ENCODE measurements around the gene PKNOX2.

Gene PKNOX2

DNA sequence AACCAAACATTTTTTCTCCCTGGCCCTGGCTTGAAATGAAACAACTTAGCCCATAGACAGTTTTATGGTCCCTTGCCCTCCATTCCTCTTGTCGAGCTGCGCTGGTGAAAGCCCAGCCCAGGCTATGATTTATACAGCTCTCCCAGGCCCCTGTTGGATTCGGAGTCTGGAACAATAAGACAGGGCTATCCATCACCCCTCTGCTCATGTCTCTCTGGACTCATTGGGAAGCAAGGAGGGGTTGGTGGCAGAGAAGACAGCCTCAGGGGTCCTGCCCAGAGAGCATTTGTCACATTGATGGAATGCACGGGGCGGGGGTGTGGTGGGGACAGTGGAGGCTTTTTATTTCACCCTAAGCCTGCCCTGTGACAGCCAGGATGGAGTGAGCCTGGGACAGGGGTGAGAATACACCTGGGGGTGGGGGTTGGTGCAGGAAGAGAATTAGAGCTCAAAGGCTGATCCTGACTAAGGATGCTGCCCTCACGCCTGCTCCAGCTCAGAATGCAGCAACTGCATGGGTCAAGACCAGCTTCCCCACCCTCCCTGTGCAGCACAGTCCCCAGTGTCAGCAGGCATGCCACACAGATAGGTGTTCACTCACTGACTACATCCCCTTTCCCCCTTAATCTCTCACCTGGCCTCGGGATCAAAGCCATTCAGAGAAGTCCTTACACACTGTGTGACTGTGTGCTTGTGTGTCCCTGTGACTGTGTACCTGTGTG is 10.0 kb upstream of the PKNOX2 start:
- in situ Hi-C loops (cut with HindIII; ENCODE audit: low sequenced_read_pairs), result no loop called here

DNA sequence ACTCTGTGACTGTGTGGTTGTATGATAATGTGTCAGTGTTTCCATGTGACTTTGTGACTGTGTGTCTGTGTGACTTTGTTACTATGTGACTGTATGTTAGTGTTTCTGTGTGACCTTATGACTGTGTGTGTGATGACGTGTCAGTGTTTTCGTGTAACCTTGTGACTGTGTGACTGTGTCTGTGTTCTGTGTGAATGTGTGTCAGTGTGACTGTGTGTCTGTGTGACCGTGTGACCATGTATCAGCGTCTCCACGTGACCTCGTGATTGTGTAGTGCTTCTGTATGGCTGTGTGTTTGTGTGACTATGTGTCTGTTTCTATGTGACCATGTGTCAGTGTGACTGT is 9.5 kb upstream of the PKNOX2 start:
- in situ Hi-C loops (cut with HindIII; ENCODE audit: low sequenced_read_pairs), result no loop called here

DNA sequence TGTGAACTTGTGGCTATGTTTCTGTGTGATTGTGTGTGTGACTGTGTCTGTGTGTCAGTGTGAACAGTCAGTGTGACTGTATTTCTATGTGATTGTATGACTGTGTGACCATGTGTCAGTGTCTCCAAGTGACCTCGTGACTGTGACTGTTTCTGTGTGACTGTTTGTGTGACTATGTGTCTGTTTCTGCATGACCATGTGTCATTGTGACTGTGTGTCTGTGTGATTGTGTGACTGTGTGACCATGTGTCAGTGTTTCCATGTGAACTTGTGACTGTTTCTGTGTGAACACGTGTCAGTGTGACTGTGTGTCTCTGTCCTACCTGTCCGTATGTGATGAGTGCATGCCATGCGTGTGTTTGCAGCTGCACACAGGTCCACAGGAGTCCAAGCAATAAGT is 8.8 kb upstream of the PKNOX2 start:
- in situ Hi-C loops (cut with HindIII; ENCODE audit: low sequenced_read_pairs), result no loop called here

DNA sequence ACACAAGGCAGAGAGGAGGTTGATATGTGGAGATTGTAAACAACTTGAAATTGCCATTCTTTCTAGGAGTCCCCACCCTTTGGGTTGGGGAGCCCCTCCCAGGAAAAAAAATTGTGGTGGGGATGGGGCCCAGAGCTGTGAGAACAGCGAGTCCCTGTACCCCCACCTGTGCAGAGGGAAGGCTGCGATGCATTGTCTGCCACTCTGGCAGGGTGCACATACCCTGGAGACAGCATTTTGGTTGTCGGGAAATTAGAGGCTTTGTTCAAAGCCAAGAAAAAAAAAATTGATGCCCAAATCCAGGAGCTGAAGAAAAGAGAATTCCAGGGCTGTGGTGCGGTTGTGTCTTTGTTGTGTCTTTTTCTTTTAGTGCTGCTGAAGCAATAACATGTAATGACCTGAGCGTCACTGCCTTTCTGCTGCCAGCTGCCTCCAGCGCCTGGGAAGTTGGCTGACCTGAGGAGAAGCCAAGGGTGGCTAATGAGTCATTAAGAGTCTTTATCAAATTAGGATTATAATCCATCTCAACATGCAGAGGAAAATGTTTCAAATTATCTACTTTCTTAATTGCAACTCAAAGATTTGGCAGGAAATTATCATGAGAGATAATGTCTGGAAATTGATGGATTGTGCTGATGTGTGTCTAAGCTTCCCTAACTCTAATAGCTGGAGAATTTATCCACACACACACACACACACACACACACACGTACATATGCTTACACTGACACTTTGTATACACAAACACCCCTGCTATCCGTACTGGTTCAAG is 8.0 kb upstream of the PKNOX2 start:
- in situ Hi-C loops (cut with HindIII; ENCODE audit: low sequenced_read_pairs), result no loop called here

DNA sequence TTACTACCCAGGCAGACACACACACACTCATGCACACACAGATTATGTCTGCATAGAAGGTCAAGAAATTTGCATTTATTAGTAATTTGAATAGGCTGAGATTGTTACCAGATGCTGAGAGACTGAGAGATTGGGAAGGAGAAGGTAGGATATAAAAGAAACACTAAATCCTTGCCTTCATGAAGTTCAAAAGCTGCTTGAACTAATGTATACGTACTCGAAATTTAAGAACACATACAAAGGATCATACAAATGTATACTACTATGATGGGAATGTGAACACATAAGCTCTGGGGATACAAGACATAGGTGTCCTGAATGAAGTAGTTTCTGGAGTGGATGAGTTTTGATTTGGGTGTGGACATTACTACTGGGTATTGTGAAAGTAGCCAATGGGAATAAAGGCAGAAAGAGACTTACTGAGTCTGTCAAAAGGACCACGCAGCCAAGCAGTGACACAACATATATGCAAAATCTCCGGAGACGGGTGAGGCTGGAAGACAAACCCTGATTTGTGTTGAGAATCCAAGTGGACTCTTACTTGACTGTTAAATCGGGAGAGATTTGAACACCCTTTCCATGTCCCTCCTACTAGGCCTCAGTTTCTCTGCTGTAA is 7.3 kb upstream of the PKNOX2 start:
- in situ Hi-C loops (cut with HindIII; ENCODE audit: low sequenced_read_pairs), result no loop called here

DNA sequence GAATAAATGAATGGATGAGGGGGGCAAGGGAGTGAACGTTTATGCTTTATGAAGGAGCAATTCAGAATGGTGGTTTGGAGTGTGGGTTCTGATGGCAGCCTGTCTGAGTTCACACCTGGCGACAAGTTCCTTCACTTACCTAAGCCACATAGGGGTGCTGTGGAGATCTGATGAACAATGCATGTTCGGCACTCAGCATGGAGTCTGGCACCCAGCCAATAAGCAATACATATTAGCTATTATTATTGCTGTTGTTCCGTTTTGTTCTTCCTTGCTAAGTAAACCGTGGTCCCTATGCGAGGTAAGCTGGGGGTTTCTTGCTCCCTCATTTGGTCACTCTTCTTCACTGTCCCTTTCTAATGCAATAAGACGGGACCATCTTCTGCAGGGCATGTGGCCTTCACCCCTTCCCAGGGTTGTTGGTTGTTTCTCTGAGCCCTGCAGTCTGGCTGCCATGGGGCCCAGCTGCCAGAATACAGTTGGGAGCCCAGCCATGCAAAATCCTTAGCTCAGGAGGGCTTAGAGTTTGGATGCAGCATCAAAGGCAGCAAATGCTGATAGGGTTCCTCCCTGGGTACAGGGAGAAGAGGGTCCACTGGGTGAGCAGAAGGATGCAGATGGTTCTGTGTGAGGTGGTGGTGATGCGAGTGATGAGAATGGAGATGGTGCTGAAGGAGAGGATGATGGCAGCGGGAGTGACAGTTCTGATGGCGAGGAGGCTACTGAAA is 6.4 kb upstream of the PKNOX2 start:
- in situ Hi-C loops (cut with HindIII; ENCODE audit: low sequenced_read_pairs), result no loop called here

DNA sequence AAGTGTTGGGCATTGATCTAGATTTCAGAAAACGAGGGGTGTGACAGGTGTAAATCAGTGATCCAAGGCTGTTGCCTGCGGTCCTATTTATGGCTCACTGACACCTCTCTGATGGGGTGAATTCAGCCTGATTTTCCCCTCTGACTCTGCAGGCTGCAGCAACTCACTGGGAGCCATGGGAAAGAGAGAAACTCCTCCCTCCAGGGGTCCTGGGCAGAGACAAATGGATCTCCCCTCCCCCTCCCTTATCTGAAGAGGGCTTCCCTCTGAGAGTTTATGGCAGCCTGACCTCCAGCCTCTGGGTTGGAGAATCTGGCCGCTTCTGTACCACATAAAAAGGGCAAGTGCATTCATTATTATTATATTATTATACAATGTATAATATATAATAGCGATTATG is 1.8 kb upstream of the PKNOX2 start:
- in situ Hi-C loops (cut with HindIII; ENCODE audit: low sequenced_read_pairs), result no loop called here

DNA sequence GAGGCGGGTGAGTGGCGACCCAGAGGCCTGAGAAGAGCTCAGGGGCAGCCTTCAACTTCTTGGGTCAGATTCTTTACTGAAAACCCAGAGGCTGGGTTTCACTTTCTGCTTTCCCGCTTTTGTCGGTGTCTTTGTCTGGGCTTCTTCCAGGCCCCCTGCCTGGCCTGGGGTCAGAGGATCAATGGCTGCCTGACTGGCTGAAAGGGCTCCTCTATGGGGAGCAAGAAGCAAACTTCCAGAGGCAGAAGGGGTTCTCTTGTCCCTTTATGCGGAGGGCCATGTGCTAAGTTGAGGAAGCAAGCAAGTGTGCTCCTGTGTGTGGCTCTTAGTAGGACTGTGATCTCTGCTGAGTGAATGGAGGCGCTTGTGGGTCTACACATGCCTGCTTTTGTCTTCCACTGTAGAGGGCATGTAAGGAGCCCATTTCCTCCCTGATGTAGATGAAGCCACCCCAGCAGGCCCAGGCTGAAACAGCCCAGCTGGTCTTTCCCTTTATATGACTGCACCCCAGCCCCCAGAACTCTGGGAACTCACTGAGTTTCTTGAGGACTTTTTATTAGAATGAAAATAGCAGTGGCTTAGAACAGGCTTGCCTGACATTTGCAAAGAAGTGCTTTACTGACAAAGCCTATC is 1.0 kb upstream of the PKNOX2 start:
- in situ Hi-C loops (cut with HindIII; ENCODE audit: low sequenced_read_pairs), result no loop called here

DNA sequence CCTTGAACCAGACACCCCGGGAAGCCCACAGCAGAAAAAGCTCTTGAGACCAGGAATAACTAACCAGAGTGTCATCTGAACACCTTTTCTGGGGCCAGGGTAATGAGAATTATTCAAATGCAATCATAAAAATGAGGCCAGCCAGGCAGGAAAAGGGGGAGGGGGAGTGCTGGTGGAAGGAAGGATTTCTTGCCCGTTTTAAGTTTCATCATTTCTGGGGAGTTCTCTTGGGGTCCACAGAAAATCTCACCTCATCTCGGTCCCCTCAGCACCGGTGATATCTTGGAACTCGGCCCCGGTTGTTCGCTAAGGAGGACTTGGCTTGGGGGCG is 495 bp upstream of the PKNOX2 start:
- in situ Hi-C loops (cut with HindIII; ENCODE audit: low sequenced_read_pairs), result no loop called here

DNA sequence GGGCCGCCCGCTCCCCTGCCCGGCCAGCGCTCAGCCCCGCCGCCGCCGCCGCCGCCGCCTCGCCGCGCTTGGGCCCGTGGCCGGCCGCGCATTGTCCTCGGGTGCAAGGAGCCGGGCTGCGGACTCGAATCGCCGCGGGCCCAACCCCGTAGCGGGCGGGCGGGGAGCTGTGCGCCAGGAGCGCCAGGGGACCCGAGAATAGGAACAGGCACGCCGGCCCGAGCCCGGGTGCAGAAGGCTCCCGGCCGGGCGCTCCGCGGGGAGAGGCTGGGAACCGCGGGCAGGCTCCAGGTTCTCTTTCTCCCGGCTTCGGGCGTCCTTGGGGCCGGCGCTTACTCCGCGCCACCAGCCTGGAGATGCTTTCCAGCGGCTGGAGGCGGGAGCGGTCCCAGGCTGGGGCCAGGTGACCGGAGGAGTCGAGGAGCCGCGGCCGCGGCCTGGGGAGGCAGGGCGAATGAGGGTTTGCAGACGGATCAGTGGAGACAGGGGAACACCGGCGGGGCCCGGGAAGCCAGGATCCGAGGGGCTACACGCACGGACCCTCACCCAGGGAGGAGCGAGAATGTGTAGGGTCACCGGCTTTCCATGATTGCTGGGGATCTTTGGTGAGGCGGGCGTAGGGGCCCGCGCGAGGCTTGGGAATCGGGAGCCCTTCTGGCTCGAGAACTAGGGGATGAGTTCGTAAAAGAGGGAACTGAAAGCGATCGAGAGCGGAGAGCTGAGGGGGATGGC is 726 bp downstream of the PKNOX2 start:
- in situ Hi-C loops (cut with HindIII; ENCODE audit: low sequenced_read_pairs), result no loop called here

DNA sequence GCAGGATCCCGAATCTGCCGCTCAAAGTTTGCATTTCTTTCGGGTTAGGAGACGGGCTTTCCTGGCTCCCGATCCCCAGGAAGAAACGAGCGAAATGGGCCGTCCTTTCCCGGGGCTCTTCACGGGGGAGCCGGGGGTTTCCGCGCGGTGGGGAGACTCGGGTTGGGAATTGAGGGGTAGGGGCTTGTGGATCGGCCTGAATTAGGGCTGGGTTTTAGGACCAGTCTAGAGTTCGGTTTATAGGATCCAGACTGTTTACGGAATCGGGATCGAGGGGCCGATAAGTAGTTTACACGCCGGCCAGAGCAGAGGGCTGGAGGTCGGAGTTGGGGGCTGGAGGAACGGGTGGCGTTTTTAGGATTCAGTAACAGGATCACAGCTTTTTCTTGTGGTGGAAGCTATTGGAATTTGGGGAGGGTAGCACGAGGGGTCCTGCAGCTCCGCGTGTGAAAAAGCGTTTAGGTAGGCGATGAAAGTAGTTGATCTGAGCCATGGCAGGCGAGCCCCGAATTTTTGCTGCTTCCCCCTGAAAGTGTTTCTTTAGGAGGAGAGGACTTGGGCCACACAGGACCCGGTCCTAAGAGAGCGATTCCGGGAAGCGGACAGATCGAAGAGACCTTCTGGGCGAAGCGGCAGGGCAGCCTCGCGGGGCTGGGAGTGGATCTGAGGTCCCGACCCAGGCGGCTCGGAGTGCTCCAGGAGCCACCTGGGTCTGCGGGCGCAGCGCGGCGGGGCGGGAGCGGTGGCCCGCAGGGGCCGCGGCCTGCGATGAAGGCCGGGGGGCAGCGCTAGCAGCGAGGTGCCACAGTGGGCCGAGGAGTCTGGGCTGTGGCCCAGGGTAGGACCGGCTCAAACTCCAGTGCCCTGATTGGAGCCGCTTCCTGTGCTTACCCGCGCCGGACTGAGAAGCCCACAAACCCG is 1.6 kb downstream of the PKNOX2 start:
- in situ Hi-C loops (cut with HindIII; ENCODE audit: low sequenced_read_pairs), result no loop called here

DNA sequence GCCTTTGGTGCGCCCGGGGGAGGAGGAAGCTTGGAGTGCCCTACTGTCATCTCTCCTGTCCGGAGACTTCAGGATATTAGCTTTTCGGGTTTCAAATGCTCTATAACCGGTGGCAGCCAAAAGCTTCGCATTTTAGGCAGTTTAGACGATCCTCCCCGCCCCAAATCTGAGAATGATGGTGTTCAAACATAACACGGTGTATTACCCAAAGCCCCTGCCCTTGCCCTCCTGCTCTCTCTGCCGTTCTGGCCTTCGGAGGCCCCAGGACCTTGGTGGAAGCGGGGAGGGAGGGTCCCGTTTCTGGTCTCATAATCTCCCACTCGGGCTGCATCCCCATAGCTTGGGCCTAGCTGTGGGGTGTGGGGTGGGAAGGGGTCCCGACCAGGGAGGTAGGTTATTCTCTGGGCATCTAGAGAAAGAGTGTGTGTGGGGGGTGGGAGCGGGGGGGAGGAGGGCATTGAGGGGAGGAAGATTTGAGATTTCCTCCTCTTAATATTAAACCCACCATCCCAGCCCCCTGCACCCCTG is 2.3 kb downstream of the PKNOX2 start:
- in situ Hi-C loops (cut with HindIII; ENCODE audit: low sequenced_read_pairs), result no loop called here

DNA sequence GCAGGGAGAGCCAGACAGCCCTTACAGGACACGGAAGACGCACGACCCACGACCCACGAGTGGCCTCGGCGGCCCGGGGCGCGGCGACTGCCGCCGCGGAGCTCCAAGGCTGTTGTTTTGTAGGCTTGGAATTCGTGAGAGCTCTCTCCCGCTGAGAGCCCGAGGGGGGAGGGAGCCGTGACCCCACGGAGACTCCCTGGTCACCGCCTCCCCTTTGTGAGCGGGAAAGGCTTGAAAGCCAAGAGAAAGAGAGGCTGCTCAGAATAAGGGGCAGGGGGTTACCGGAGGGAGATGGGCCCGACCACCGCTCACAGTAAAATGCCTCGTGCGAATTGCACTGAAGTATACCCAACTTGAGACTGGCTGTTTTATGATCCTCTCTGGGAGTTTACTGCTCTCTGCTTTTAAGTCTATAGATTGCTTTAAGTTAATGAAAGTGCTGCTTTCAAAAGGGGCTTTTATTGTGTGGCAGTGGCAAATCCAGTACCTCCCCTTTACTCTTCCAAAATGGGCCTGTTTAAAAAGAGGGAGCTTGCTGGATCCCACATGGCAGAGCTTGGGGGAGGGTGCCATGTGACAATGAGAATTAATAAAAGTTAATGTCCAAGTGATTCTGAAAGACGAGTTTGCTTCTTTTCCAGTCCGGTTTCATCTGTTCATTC is 2.9 kb downstream of the PKNOX2 start:
- in situ Hi-C loops (cut with HindIII; ENCODE audit: low sequenced_read_pairs), result no loop called here

DNA sequence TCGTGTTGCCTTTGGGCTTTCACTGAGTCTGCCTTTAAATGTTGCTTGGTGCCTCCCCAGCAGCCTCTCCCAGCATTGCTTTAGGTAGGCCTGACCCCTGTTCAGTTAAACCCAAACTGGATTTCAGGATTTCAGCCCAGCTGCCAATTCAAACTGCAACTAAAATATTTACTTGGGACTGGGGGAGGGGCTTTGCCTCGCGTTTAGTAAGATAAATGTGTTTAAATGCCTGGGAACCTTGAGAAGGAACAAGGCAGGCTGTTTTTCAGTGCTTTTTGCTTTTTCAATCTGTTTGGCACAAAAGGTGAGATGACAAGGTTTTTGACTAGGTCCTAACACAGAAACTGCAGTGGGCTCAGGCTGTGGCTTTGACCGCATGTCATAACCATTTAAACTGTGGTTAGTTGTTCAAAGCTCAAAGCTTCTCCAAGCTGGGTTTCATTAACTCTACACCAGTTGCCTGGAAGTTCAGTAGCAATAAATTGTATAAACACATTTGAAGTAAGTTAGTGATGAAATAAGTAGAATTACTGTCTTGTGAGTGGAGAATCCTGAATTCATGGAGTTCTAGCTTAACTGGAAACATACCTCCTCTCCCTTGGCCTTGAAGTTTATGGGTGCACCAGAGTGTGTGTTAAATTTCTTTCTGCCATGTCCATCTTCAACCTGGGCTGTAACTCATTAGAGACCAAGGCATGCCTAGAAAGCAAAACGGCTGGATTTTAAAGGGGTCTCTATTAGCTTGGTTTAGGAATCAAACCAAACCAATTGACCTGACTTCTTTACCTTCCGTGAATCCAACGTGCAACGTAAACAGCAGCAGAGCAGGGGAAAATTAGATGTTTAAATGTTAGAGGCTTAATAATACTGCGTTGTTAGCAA is 3.6 kb downstream of the PKNOX2 start:
- in situ Hi-C loops (cut with HindIII; ENCODE audit: low sequenced_read_pairs), result no loop called here

DNA sequence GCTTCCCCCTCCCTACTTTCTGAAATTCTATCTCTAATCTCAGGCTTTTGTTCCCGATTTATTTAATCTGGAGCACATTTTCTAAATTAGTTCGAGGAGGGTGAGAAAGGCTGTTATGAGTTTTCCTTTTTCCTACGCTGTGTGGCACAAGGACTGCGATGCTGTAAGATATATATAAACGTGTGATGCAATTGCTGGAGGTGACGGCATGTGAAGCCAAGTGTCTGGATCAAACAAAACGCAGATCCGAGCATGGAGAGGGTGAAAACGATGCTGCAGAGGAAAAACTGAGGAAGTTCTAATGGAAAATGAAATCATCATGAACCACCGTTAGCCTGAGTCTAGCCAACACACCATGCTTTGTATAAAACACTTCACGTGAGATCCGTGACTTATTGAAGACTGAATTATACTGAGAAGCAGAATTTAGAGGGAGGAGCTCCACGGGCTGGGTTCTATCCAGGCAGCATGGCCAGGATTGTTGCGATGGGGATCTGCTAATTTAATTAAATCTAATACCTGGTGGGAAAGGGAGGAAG is 4.4 kb downstream of the PKNOX2 start:
- in situ Hi-C loops (cut with HindIII; ENCODE audit: low sequenced_read_pairs), result no loop called here

DNA sequence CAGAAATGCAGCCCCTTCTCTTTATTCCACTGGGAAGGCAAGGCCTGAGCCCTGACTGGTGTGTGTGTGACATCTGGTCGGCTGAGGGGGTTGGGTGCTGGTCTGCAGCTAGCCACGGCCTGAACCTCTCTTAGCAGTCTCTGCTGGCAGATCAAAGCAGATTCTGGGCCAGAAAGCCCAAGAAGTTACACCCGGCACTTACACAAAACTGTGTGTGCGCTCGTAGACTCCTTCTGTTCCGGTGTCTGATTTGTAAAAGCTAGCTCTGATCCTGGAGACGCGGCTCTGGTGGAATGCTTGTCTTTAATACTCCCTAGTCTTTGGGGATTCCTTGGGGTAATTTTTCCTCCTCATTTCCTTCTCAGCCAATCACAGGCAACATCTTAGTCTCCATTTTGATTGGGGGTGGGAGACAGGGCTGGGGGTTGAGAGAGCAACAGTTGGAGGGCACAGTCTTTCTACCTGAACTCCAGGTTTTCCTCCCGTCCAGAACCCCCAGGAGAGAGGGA is 5.5 kb downstream of the PKNOX2 start:
- in situ Hi-C loops (cut with HindIII; ENCODE audit: low sequenced_read_pairs), result no loop called here

DNA sequence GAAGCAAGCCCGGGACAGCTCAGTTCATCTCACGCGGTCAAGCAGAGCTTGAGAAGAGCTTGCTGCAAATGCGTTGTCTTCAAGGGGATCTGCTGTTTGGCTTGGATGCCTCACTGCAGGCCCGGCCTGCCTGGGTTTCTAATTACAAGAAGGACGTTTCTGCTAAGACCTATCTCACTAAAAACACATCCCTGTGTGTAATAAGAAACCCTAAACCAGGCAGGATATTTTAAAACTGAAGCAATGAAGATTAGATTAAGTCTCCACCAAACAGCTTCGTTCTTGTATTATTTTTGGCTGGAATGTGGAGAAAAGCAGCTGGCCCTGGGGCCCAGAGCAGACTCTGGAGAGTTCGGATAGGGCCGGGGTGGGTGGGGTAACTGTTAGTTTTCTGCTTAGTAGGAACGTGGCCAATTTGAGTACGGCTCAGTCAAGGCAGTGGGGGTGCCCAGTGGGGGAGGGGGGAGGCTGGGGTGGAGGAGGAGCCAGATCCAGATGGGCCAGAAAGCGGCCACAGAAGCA is 6.0 kb downstream of the PKNOX2 start:
- in situ Hi-C loops (cut with HindIII; ENCODE audit: low sequenced_read_pairs), result no loop called here

Data from DLD1 (cell line).